Measurements from ENCODE around the gene TNFAIP2.

GRCh38 chr14:103155826-103156394, 32.6 kb downstream of the TNFAIP2 start:
- TF ChIP-seq GATA2 (IDR thresholded peaks at IDR 0.05; ENCODE audit: low read depth, low read length) (no peak), GATA3 (IDR thresholded peaks at IDR 0.05; ENCODE audit: low read depth, low read length) (no peak)

All from SH-SY5Y (cell line).